Duodenal mucosa (tissue), 2 donors: ENCODE results near the gene MRPL1.

ENCODE experiments used
- H3K27ac ChIP-seq: one replicate; pipeline ENCODE4 v1.7.0; 2013; ENCODE audit warnings: low read depth, low read length
- H3K27me3 ChIP-seq, 2 donors: one replicate each; pipeline ENCODE4 v1.7.0; 2013; ENCODE audit warnings: low read length in 2 of 2, control low read depth in 1 of 2; ENCODE audit not compliant: insufficient read depth in 2 of 2, control insufficient read depth in 1 of 2
- H3K36me3 ChIP-seq, 2 donors: one replicate each; pipeline ENCODE4 v1.7.0; 2013; ENCODE audit warnings: low read length in 2 of 2, control low read depth in 1 of 2; ENCODE audit not compliant: insufficient read depth in 2 of 2, control insufficient read depth in 1 of 2
- H3K4me1 ChIP-seq, 2 donors: one replicate each; pipeline ENCODE4 v1.7.0; 2013; ENCODE audit warnings: low read length in 2 of 2, control low read depth in 1 of 2; ENCODE audit not compliant: insufficient read depth in 2 of 2, control insufficient read depth in 1 of 2
- H3K4me3 ChIP-seq, 2 donors: one replicate each; pipeline ENCODE4 v1.7.0; 2013; ENCODE audit warnings: low read length in 2 of 2, low read depth in 1 of 2
- H3K9ac ChIP-seq, 2 donors: one replicate each; pipeline ENCODE4 v1.7.0; 2013; ENCODE audit warnings: low read length in 2 of 2, low read depth in 1 of 2
- H3K9me3 ChIP-seq, 2 donors: one replicate each; pipeline ENCODE4 v1.7.0; 2013; ENCODE audit warnings: low read length in 2 of 2, control low read depth in 1 of 2; ENCODE audit not compliant: control insufficient read depth in 1 of 2

Gene MRPL1

GRCh38 chr4:77996076-77996475 is 133.4 kb downstream of the MRPL1 start:
- Histone ChIP-seq H3K4me3 (no peak overlapping the region), H3K36me3 (no peaks in the 10 kb centered on the region), H3K9me3 (no peaks in the 10 kb centered on the region), H3K27ac (no peak overlapping the region), H3K9ac (no peak overlapping the region), H3K4me1 (no peaks in the 10 kb centered on the region), H3K27me3 (no peaks in the 10 kb centered on the region)

DNA sequence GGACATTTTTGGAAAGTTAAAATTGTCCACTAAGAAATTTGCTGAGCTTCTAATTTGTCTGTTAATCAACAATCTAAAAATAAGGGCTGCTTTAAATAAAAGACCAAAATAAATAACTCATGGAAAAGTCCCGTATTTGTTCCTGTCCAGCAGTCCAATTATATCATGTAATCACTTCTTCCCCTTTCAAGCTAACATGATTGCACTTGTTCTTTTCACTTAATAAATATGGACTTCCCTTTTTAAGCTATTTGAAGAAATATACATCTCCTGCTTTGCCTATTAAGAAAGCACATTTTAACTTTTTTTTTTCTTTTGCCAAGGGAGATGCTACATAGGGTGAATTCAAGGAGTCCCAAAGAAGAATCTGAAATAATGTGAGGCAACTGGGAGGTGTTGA is 138.9 kb downstream of the MRPL1 start:
- no peaks in the 10 kb centered on the region for H3K27me3 ChIP-seq
- no peaks in the 10 kb centered on the region for H3K4me1 ChIP-seq
- no peaks in the 10 kb centered on the region for H3K9me3 ChIP-seq
- no peak overlapping the region for H3K9ac ChIP-seq
- H3K36me3 ChIP-seq = no peaks in the 10 kb centered on the region
- H3K27ac ChIP-seq = no peak overlapping the region
- no peak overlapping the region for H3K4me3 ChIP-seq

DNA sequence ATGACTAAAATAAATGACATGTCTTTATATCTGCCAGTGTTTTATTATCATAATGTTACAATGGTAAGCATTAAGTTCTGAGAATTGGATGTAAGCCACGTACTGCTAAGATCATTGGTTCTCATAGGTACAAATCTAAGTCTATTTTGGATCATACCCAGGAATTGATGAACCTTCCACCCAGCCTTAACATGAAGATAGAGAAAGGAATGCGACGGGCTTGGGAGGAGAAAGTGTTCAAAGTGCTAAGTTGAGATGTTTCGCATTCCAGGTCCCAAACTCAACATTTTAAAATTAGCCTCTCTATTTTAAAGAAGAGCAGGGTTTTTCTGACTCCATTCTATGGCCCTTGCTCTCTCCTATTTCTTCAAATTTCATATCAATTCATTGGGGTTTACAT is 139.6 kb downstream of the MRPL1 start:
- Histone ChIP-seq H3K9me3 (no peaks in the 10 kb centered on the region), H3K36me3 (no peaks in the 10 kb centered on the region), H3K4me1 (no peaks in the 10 kb centered on the region), H3K4me3 (no peak overlapping the region), H3K9ac (no peak overlapping the region), H3K27me3 (no peaks in the 10 kb centered on the region), H3K27ac (no peak overlapping the region)
